Measurements from ENCODE around the gene OXSR1.
"Not testable (repeated sequence)": the region's sequence is repeated elsewhere in the genome, so short reads cannot be mapped to it uniquely, and the experiment has no call there.

DNA sequence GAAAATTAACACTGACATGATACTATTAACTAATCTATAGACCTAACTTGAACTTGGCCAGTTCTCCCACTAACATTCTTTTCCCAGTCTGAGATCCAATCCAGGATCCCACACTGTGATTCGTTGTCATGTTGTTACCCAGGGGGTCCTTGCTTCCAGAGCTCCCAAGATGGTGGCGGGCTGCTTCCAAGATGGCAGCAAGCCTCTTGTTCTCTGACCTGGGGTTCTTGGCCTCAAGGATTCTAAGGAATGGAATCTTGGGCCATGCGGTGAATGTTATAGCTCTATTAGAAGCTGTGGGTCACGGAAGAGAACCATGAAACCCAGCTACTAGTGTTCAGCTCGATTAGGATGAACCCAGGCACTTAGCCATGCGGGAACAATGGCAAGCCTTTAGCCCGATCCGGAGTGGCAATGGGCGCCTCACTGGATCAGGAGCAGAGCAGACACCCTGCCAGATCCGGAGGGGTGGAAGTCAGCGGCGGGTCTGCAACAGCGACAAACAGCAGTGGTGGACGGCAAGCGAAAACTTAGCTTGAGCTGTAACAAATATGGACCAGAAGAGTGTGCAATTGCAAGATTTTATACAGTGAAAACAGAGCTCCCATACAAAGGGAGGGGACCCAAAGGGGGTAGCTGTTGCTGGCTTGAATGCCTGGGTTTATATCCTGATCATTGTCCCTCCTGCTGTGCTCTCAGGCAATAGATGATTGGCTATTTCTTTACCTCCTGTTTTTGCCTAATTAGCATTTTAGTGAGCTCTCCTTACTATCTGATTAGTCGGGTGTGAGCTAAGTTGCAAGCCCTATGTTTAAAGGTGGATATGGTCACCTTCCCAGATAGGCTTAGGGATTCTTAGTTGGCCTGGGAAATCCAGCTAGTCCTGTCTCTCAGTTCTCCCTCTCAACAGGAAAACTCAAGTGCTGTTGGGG is 124.2 kb downstream of the OXSR1 start:
- not testable (repeated sequence) for TF ChIP-seq CTCF, POLR2A (IDR thresholded peaks at IDR 0.05)

Measured in esophagus squamous epithelium (tissue), 4 donors.